Inflammatory macrophage treated with lipopolysaccharide for 4 hours (primary cell): ENCODE data around the gene FLG2.
"Not testable (repeated sequence)": the region's sequence is repeated elsewhere in the genome, so short reads cannot be mapped to it uniquely, and the experiment has no call there.

Experiments
- DNase-seq: peaks from one replicate; pipeline ENCODE4 v3.0.0-alpha.2; 2020

FLG2 gene

GRCh38 chr1:152359906-152360305, at the start of gene FLG2:
Gene FLG2, minus strand, starts transcription at chr1:152360006. Its CDS starts 1,122 bp downstream, at chr1:152358884.
- DNase-seq, result no peak

GRCh38 chr1:152408664-152409063, 48.9 kb upstream of the FLG2 start:
- DNase-seq, result no peak

GRCh38 chr1:152398812-152399698, 39.2 kb upstream of the FLG2 start:
- no peak for DNase-seq

- DNase-seq, result no peak
Observed at GRCh38 chr1:152397474-152397873, 37.7 kb upstream of the FLG2 start.

- DNase-seq, result no peak
Observed at GRCh38 chr1:152394151-152394550, 34.3 kb upstream of the FLG2 start.

GRCh38 chr1:152392909-152393308, 33.1 kb upstream of the FLG2 start:
- DNase-seq, result no peak

- DNase-seq, result no peak
Observed at GRCh38 chr1:152388889-152389288, 29.1 kb upstream of the FLG2 start.

- no peak for DNase-seq
Observed at GRCh38 chr1:152386940-152387339, 27.1 kb upstream of the FLG2 start.

- no peak for DNase-seq
Observed at GRCh38 chr1:152380932-152381331, 21.1 kb upstream of the FLG2 start.

GRCh38 chr1:152374451-152374850, 14.6 kb upstream of the FLG2 start:
- no peak for DNase-seq

- no peak for DNase-seq
Observed at GRCh38 chr1:152372672-152373071, 12.9 kb upstream of the FLG2 start.

- DNase-seq, result no peak
Observed at GRCh38 chr1:152367436-152367835, 7.6 kb upstream of the FLG2 start.

- DNase-seq, result no peak
Observed at GRCh38 chr1:152356736-152357135, 3.1 kb downstream of the FLG2 start.

GRCh38 chr1:152349611-152350010, 10.2 kb downstream of the FLG2 start:
- no peak for DNase-seq

GRCh38 chr1:152348447-152348846, 11.4 kb downstream of the FLG2 start:
- no peak for DNase-seq

- peak; percentile 52 for DNase-seq
Observed at GRCh38 chr1:152347116-152347728, 12.6 kb downstream of the FLG2 start.

GRCh38 chr1:152344438-152344837, 15.4 kb downstream of the FLG2 start:
- no peak for DNase-seq

- no peak for DNase-seq
Observed at GRCh38 chr1:152343006-152343405, 16.8 kb downstream of the FLG2 start.

- DNase-seq, result no peak
Observed at GRCh38 chr1:152335399-152335798, 24.4 kb downstream of the FLG2 start.

GRCh38 chr1:152328801-152329391, 30.9 kb downstream of the FLG2 start:
- DNase-seq, result no peak

GRCh38 chr1:152325111-152325510, 34.7 kb downstream of the FLG2 start, which contains the start of gene FLG:
Gene FLG, minus strand, starts transcription at chr1:152325239. Its CDS starts 9,783 bp downstream, at chr1:152315456.
- DNase-seq, result no peak

- peak; percentile 21 for DNase-seq
Observed at GRCh38 chr1:152313970-152314369, 45.8 kb downstream of the FLG2 start.

- no peak for DNase-seq
Observed at GRCh38 chr1:152313319-152313801, 46.4 kb downstream of the FLG2 start.

- not testable (repeated sequence) for DNase-seq
Observed at GRCh38 chr1:152312169-152312568, 47.6 kb downstream of the FLG2 start.
